GOT3 (cell line): ENCODE results near the gene FBXW7.

Source experiments
- DNase-seq: peaks from one replicate; lab custom pipeline; 2025; ENCODE audit warnings: mixed read lengths; lab: John Stamatoyannopoulos, UW

Gene FBXW7

DNA sequence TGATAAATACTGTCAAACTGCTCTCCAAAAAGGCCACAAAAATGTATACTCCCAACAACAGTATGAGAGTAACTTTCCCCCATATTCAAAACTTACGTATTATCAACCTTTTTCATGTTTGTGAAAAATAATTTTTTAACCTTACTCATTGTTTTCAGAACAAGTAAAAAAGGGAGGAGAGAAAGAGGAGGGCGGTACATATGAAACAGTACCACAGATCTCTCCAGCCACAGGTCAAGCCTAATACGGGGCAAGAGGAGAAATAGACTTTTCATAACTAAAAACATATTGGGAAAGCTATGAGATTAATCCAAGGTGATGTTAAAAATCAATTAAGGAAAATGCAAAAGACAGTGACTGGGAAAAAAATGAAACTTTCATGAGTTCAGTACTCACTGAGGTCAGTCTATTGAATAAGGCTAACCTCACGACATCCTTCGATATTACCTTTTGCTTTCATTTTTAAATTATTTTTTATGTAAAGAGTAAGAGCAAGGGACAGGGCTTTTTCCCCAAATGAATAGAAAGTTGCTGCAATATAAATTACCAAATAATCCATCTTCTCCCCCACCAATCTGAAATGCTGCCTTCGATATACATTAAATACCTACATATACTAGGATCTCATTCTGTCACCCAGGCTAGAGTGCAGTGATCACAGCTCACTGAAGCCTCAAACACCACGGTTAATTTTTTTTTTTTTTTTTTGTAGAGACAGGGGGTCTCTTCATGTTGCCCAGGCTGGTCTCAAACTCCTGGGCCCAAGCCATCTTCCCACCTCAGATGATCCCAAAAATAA is 25.3 kb downstream of the FBXW7 start:
- DNase-seq: no peak

DNA sequence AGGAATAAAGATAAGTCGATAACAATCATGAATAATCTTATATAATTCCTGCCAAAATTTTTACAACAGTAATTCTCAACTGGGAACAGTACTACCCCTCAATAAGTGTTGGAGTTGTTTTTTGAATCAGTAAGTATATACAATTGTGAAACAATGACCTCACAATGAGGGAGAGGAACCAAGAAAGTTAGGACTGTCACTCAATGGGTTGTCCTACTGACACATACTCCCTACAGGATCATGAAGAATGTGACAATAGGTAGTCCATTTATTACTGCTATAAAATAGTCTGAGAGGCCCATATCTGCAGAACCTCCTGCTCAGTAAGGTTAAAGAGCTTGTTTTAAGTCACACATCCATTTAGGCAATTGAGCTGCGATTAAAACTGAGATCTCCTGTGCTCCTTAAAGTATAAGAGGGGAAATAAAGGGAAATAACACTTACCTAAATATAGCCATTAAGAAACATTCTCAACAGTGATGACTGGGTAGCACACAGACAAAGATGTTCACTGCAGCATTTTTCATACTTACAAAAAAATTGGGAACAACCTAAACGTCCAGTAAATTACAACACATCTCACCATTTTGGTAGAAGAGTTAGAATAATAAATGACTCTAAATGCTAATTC is 26.2 kb downstream of the FBXW7 start:
- no peak for DNase-seq

DNA sequence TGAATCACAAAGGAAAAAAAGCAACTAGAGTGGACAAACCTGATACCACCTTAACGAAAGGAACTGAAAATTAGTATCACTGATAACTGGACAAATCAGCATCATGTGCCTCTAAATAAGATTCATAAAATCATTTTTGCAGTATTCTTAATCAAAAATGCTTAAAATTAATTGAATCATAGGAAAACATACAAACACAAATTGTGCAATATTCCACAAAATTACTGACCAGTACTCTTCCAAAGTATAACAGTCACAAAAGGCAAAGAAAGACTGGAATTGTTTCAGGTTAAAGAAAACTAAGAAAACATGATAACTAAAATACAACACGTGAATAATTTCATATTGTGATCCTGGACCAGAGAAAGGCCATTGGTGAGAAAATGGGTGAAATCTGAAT is 27.1 kb downstream of the FBXW7 start:
- no peak for DNase-seq

DNA sequence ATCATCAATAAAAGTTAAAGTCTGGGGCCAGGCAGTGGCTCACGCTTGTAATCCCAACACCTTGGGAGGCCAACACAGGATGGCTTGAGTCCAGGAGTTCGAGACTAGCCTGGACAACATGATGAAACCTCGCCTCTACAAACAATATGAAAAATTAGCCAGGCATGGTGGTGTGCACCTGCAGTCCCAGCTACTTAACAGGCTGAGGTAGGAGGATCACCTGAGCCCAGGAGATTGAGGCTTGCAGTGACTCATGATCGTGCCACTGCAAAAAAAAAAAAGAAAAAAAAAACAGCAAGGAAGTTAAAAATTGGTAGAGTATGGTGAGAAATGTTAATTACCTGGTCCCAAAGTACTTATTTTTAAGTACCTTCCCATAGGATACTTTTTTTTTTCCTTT is 27.5 kb downstream of the FBXW7 start:
- DNase-seq: no peak

DNA sequence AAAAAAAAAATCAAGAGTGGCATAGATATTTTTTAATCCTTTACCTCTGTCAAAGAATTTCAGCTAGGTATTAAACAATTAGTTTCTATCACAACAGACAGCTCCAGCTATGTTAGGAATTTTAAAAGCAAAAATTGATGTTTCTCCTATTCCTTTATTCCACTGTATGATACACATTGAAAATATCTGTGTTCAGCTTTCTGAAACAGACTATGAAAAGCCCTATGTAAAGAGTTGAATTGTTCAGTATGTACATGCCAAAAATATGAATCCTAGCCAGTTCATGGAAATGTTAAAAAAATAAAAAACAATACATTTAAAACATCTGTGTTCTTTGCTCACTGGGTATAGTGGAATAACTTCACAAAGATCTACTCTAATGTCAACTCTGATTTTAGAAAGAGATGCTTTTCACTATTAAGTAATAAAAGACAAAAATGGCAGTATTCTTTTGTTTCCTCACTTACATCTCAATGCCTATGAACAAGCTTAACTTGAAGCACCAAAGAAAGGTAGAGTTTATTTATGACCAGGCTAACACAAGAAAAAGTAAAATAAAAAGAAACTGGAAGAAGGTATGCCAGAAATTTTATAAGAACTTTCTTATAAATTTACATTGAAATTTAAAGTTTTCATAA is 32.1 kb downstream of the FBXW7 start:
- DNase-seq: no peak

DNA sequence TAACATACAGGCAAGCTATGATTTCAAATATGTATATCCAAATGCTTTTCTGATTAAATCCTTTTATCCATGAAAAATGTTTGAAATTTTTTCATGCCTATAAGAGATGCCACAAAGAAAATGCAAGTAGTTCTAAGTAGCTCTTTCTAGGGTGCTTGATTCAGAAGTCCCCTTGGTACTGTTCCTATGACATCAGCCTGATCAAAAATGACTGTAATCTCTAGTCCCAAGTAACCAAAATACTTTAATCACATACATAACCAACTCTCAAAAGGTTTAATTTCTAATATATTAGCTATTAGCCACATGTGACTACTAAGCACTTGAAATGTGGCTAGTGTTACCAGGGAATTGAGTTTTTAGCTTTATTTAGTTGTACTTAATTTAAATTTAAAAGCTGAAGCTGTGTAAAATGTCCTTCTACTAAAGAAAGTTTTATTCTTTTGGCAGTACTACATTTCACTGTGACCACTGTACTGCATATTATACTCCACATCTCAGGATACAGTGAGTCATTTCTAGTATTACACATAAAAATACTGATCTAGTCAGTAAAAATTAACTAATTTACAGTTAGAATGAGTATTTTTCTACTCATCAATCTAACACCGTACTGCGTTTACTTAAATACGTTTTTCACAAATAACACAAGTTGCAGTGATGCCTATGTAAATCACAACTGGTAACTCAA is 33.9 kb downstream of the FBXW7 start:
- no peak for DNase-seq

DNA sequence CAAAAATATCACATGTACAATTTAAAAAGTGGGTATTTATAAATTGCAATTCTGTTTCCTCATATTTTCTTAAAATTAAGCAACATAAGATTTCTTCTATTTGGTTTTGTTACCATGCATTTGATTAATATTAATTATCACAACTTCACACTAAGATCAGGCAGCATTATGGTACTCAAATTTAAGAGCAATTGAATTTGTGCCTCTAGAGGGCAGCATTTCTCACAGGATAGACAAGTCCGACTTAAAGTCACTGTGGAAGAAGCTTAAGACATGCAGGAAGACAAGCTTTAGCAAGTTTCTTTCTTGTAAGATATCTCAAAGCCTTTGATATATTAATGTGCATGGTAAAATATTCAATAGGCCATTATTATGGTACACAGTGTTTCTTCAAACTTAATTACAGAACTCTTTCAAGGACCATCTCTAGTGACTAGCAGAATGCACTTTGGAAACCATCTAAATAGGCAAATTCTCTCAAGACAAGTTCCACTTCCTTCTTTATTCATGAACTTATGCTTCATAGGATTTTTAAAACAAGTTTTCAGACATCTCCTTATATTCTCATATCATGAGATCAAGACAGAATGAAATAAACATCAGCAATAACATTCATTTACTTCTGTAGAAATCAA is 35.0 kb downstream of the FBXW7 start:
- no peak for DNase-seq

DNA sequence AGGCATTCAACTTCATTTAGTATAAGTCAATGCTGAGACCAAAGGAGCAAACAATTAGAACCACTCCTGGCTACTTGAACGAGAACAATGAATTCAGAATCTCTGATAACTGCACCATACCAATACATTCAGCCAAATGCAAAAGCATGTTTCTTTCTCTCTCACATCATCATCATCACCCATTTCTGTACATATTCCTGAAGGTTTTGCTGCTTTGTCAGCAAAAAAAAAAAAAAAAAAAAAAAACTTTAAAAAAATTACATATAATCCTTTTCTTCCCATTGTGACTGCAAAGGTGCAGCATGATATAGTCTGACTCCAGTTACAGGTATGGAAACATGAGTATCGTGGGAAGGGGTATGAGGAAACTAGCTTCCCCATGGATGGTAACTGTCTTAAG is 35.6 kb downstream of the FBXW7 start:
- DNase-seq: no peak

DNA sequence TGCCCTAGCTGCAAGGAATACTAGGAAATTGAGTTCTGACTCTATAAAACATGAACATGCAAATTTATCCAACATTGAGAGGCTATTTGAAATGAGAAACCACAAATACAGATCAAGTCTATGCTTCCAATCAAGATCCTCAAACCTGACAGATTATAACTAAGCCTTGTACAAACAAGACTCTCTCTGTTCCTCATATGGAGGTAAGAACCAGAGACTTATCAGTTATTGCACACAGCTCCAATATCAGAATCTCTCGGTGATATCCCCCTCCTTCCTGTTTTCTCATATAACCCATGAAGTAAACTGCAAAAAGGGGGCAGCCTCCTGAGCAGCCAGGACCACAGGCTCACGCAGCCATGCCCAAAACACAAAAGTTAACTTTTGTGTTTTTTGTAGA is 36.5 kb downstream of the FBXW7 start:
- no peak for DNase-seq

DNA sequence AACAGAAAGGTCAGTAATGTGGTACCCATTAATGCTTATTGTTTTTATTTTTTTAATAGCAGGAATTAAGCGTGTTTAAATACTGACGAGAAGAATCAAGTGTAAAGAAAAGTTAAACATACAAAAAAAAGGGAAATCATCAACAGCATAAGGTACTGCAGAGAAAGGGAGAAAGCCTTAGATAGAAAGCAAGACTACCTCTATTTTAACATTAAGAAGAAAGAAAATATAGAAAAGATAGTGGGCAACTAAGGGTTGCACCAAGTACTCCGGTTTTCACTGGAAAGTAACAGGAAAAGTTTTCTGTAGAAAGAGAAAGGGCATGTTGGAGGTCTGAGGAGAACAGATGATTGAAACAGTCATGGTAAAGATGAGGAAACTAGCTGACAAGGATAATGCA is 41.9 kb downstream of the FBXW7 start:
- no peak for DNase-seq

DNA sequence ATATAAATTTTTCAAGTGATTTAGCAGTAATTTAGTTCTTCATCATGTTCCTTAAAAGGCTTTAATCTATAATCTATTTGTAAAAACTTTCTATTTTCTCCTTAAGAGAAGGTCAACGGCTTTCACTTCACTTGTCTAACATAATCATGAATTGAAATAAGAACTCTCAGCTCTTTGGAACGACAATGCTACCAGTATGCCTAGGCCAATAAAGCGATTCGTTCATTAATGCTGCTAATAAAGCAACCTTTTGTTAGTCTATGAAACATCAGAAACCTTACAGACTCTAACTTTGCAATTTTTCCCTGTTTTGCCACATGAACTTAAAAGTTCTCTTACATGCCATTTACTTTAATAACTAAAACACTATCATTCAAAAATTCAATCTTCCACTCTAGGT is 47.6 kb downstream of the FBXW7 start:
- DNase-seq: no peak

DNA sequence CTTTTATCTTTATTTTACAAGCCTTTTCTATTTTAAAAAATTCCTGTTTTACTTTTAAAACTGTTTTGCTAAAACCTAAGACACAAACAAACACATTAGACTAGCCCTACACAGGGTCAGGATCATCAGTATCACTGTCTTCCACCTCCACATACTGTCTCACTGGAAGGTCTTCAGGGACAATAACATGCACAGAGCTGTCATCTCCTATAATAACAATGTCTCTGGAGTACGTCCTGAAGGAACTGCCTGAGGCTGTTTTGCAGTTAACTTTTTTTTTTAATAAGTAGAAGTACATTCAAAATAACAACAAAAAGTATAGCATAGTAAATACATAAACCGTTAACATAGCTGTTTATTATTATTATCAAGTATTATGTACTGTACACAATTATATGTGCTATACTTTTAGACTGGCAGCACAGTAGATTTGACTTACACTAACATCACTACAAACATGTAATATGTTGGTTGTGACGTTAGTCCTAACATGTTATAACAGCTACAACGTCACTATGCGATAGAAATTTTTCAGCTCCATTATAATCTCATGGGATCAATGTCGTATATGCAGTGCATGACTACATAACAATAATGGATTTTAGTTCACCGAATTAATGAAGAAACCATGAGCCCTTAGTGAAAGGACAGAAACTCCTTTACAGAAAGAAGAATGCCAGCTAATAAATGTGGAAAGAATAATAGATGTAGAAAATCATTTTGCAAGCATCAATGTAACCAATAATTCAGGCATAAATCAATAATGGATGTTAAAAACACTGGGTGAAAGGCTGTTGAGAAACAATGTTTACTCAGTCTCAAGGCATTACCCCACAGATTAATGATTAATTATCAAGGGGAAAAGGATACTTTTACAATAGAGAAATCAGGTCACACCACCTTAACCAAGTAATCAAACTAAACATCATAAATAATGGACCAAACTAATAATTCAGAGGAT is 49.2 kb downstream of the FBXW7 start:
- DNase-seq: no peak

DNA sequence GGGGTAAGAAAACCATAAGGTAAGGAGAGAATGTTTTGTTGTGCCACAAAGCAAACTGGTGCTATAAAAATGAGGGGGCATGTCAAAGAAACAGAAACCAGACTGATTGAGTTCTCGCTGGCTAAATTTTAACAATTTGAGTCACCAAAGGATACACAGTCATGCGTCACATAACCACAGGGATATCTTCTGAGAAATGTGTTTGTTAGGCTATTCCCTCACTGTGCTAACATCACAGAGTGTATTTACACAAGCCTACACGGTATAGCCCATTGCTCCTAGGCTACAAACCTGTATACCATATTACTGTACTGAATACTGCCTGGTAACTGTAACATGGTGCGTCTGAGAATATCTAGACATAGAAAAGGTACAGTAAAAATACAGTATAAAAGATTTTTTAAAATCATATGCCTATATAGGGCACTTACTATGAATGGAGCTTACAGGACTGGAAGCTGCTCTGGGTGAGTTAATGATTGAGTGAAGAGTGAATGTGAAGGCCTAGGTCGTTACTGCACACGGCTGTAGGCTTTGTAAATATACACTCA is 50.1 kb downstream of the FBXW7 start:
- no peak for DNase-seq

DNA sequence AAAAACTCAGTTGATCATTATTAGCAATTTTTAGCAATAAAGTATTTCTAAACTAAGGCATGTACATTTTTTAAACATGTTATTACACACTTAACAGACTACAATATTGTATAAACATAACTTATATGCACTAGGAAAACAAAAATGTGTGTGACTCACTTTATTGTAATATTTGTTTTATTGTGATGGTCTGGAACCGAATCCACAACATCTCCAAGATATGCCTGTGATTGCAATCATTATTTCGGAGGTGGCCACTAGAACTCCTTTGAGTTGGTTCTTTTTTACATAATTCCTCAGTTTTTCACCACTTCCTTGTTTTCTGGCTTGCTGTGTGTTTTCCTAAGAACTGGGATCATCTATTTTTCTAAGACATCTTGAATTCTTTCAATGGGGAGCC is 53.7 kb downstream of the FBXW7 start:
- no peak for DNase-seq

DNA sequence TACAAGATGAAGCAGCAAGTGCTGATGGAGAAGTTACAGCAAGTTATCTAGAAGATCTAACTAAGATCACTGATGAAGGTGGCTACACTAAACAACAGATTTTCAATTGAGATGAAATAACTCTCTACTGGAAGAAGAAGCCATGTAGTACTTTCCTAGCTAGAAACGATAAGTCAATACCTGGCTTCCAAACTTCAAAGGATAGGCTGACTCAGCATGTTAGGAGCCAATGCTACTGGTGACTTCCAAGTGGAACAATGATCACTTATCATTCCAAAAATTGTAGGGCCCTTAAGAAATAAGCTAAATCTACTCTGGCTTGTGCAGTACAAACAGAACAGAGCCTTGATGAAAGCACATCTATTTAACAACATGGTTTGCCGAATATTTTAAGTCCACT is 55.0 kb downstream of the FBXW7 start:
- DNase-seq: no peak

DNA sequence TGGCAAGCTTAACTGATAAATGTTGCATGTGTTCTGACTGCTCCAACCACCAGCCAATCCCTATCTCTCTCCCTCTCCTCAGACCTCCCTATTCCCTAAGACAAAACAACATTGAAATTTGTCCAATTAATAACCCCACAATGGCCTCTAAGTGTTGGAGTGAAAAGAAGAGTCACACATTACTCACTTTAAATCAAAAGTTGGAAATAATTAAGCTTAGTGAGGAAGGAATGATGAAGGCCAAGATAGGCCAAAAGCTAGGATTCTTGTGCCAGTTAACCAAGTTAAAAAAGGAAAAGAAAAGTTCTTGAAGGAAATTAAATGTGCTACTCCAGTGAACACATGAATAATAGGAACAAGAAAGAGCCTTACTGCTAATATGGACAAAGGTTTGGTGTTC is 55.6 kb downstream of the FBXW7 start:
- DNase-seq: no peak

DNA sequence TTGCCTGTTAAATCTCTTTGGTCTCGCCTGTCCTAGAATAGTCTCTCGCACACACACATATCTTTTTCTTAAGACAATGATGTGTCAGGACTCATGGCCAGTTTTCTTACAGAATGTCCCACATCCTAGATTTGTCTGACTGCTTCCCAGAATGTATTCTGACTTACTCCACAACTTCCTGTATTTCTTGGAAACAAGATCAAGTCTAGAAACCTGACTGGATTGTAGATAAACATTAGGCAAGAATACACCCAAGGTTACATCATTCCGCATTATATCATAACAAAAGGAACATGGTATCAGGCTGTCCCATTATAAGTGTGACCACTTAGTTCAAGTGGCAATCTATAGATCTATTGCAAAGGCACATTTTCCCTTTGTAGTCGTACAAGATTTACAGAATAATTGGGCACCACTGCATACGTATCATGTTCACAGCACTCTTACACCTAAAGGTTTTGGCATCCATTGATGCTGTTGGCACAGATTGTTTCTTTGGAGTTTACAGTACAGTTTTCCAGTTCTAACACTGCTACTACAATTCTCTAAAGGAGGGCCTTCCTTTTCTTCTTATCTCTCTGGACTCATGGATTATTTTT is 56.4 kb downstream of the FBXW7 start:
- no peak for DNase-seq

DNA sequence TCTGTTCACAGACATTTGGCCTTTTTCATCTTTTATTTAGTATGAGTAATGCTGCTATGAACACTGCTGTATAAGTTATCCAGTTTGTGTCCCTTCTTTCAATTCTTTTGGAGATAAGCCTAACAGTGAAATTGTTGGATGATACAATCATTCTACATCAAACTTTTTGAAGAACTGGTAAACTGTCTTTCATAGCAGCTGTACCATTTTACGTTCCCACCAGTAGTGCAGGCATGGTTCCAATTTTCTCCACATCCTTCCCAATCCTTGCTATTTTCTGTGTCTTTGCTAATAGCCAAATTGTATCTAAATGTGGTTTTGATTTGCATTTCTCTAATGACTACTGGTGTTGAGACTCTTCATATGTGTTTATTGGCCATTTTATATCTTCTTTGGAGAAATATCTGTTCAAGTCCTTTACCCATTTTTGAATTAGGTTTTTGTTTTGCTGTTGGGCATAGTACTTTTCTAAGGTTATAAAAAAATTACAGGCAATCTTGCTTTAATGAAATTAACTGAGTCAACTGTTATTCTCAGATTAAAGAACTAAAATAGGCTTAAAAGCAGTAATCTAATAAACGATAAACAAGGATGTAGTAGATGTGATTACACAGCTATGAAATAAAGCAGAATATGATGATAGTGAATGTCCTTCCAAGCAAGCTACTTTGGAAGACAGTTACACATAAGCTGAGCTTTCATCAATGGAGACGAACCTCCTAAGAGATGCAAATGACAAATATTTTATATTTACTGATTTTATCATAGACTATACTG is 57.2 kb downstream of the FBXW7 start:
- DNase-seq: no peak

DNA sequence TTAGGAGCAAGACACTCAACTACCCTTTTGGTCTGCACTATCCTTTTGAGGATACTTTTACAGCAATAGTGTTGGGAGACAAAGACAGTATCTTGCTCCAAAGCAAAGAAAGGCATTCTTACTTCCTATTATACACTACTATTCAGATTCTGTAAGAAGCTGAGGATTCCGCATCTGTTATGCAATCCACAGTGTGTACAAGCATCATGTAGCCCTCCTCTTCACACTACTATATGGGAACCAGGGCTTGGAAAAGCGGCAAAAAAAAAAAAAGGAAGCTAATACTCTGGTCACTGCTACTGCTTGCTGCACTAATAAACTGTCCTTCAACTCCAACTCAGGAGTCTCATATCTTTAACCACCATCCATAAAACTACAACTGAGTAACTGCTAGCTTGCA is 59.1 kb downstream of the FBXW7 start:
- DNase-seq: no peak
